GM23338 (cell line): ENCODE data around the gene PLEKHM2. TPM values are rescaled to one million over a fixed set of nuclear protein-coding genes. Genes with fewer than 3 reads are reported as not detected.
A peak's percentile ranks its signal among the peaks of the same experiment; 100 is the strongest.

ENCODE experiments used
- ATAC-seq: fragments of 200-7000 bp; cut with Tn5 transposase; 3 replicates; pipeline ENCODE4 v1.9.1; 2020
- DNase-seq: peaks from one replicate; pipeline ENCODE4 v3.0.0-alpha.2; 2015; ENCODE audit warnings: low spot score
- H2AFZ ChIP-seq: fragments of 200-600 bp; sonication (generic); 2 replicates; pipeline ENCODE4 v1.8.0; 2016; ENCODE audit warnings: antibody characterized with exemption, mild to moderate bottlenecking, moderate library complexity
- H3F3A ChIP-seq: fragments of 200-600 bp; sonication (generic); replicated peaks from 2 replicates; pipeline ENCODE4 v1.8.0; 2017; ENCODE audit warnings: antibody characterized with exemption, mixed run types, low read depth
- H3K27ac ChIP-seq: fragments of 200-600 bp; sonication (generic); 2 replicates; pipeline ENCODE4 v1.6.1; 2016; ENCODE audit warnings: low read depth
- H3K27me3 ChIP-seq: fragments of 200-600 bp; sonication (generic); 2 replicates; pipeline ENCODE4 v1.8.0; 2016; ENCODE audit warnings: mild to moderate bottlenecking, mixed run types, moderate library complexity; ENCODE audit not compliant: insufficient read depth
- H3K36me3 ChIP-seq: fragments of 200-600 bp; sonication (generic); 2 replicates; pipeline ENCODE4 v1.8.0; 2016; ENCODE audit warnings: mild to moderate bottlenecking; ENCODE audit not compliant: insufficient read depth
- H3K4me1 ChIP-seq: fragments of 200-600 bp; sonication (generic); 2 replicates; pipeline ENCODE4 v1.8.0; 2016; ENCODE audit warnings: mild to moderate bottlenecking, moderate library complexity; ENCODE audit not compliant: insufficient read depth
- H3K4me2 ChIP-seq: fragments of 200-600 bp; sonication (generic); 2 replicates; pipeline ENCODE4 v1.7.1; 2017; ENCODE audit warnings: mixed run types
- H3K4me3 ChIP-seq: fragments of 200-600 bp; sonication (generic); 2 replicates; pipeline ENCODE4 v1.6.1; 2016; ENCODE audit warnings: mixed run types
- H3K79me2 ChIP-seq: fragments of 200-600 bp; sonication (generic); replicated peaks from 2 replicates; pipeline ENCODE4 v1.8.0; 2017; ENCODE audit warnings: mild to moderate bottlenecking; ENCODE audit not compliant: insufficient read depth
- H3K9me2 ChIP-seq: fragments of 200-600 bp; sonication (generic); 2 replicates; pipeline ENCODE4 v1.8.0; 2017; ENCODE audit not compliant: insufficient read depth
- H4K20me1 ChIP-seq: fragments of 200-600 bp; sonication (generic); replicated peaks from 2 replicates; pipeline ENCODE4 v1.8.0; 2017; ENCODE audit warnings: mild to moderate bottlenecking; ENCODE audit not compliant: insufficient read depth
- H3K27ac Mint-ChIP-seq: 2 replicates; pipeline ENCODE4 v1.8.0; 2020; ENCODE audit warnings: inconsistent platforms, mild to moderate bottlenecking, moderate library complexity, mixed read lengths
- H3K27me3 Mint-ChIP-seq: 3 replicates; pipeline ENCODE4 v1.8.0; 2022; ENCODE audit warnings: low read depth, mild to moderate bottlenecking, moderate library complexity, mixed read lengths, inconsistent platforms; ENCODE audit not compliant: insufficient read depth, poor library complexity
- H3K36me3 Mint-ChIP-seq: 3 replicates; pipeline ENCODE4 v1.8.0; 2021; ENCODE audit warnings: low read depth, mild to moderate bottlenecking, inconsistent platforms, moderate library complexity, mixed read lengths
- H3K4me1 Mint-ChIP-seq: 3 replicates; pipeline ENCODE4 v1.8.0; 2020; ENCODE audit warnings: mild to moderate bottlenecking, inconsistent platforms, mixed read lengths
- H3K4me3 Mint-ChIP-seq: 3 replicates; pipeline ENCODE4 v1.8.0; 2021; ENCODE audit warnings: moderate library complexity, mild to moderate bottlenecking, inconsistent platforms, mixed read lengths
- H3K9me3 Mint-ChIP-seq: 3 replicates; pipeline ENCODE4 v1.8.0; 2020; ENCODE audit warnings: moderate library complexity, mild to moderate bottlenecking, inconsistent platforms, mixed read lengths
- CREB1 ChIP-seq: fragments of 250-450 bp; sonication (Bioruptor Pico); IDR thresholded peaks from 2 replicates; pipeline ENCODE4 v1.5.0; 2020; ENCODE audit warnings: low read depth, mild to moderate bottlenecking, moderate library complexity
- ZNF114 ChIP-seq: fragments of 250-450 bp; sonication (Bioruptor Pico); IDR thresholded peaks from 2 replicates; pipeline ENCODE4 v1.5.0; 2020; ENCODE audit warnings: mild to moderate bottlenecking, moderate library complexity
- polyA plus RNA-seq: library from polyadenylated mRNA; unstranded; fragments of >200 nt; fragmentation: Nextera tagmentation; extraction: Ambion mirVana; gene quantifications from 2 replicates; pipeline ENCODE4 v1.2.1, GENCODE V29; 2016
- total RNA-seq: library from RNA; depleted of rRNA; stranded (reverse); fragments of >200 nt; shearing (Covaris generic); gene quantifications from 2 replicates; pipeline ENCODE4 v1.2.3, GENCODE V29; 2014
- TF ChIP-seq, protein P1 (sequence below): fragments of 250-450 bp; sonication (Bioruptor Pico); IDR thresholded peaks from 2 replicates; pipeline ENCODE4 v1.5.0; 2020; ENCODE audit warnings: mild to moderate bottlenecking, moderate library complexity
- TF ChIP-seq, protein P2 (sequence below), 2 experiments: fragments of 200-600 bp in 1 of 2; sonication (generic) in 1 of 2; conservative IDR thresholded peaks; 2 replicates each; pipeline versions ENCODE4 v1.5.1 to v1.6.1; 2016 to 2017; ENCODE audit warnings: antibody characterized with exemption in 2 of 2, low read depth in 2 of 2, mild to moderate bottlenecking in 2 of 2, moderate library complexity in 1 of 2

The PLEKHM2 gene
- total and polyA plus RNA-seq, 2 experiments from 2014 or later: 11.2 to 40.0 TPM

DNA sequence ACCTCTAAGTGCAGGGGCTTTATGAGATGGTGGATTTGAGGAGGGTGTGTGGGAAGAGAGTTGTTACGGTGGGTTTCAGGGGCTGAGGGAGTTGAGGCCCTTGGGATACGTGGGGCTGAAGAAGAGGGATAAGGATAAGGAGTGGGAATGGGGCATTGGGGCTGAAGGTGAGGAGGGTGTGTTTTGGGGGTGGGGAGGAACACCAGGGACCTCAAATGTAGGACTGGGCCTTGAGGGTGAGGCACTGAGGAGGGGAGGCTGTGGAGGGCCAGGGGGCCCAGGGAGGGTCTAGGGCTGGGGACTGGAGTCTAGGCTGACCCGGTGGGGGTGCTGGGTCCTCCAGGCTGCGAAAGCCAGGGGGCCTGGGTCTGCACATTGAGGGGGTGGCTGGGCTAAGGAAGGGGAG, 1.2 kb upstream of the PLEKHM2 start:
- H3K4me1 ChIP-seq: peaks cover 10% of the 10 kb centered on the region
- no peak overlapping the region for H3K4me2 ChIP-seq
- H4K20me1 ChIP-seq: peaks cover under 1% of the 10 kb centered on the region; the same call in 1 of the 2 replicates
- H3K9me2 ChIP-seq: no peaks in the 10 kb centered on the region
- H3K27ac Mint-ChIP-seq: no peak overlapping the region
- H3F3A ChIP-seq: 0 out of 2 replicates have a peak, but pooled peaks cover 7% of the 10 kb centered on the region
- TF ChIP-seq, protein P1, sequence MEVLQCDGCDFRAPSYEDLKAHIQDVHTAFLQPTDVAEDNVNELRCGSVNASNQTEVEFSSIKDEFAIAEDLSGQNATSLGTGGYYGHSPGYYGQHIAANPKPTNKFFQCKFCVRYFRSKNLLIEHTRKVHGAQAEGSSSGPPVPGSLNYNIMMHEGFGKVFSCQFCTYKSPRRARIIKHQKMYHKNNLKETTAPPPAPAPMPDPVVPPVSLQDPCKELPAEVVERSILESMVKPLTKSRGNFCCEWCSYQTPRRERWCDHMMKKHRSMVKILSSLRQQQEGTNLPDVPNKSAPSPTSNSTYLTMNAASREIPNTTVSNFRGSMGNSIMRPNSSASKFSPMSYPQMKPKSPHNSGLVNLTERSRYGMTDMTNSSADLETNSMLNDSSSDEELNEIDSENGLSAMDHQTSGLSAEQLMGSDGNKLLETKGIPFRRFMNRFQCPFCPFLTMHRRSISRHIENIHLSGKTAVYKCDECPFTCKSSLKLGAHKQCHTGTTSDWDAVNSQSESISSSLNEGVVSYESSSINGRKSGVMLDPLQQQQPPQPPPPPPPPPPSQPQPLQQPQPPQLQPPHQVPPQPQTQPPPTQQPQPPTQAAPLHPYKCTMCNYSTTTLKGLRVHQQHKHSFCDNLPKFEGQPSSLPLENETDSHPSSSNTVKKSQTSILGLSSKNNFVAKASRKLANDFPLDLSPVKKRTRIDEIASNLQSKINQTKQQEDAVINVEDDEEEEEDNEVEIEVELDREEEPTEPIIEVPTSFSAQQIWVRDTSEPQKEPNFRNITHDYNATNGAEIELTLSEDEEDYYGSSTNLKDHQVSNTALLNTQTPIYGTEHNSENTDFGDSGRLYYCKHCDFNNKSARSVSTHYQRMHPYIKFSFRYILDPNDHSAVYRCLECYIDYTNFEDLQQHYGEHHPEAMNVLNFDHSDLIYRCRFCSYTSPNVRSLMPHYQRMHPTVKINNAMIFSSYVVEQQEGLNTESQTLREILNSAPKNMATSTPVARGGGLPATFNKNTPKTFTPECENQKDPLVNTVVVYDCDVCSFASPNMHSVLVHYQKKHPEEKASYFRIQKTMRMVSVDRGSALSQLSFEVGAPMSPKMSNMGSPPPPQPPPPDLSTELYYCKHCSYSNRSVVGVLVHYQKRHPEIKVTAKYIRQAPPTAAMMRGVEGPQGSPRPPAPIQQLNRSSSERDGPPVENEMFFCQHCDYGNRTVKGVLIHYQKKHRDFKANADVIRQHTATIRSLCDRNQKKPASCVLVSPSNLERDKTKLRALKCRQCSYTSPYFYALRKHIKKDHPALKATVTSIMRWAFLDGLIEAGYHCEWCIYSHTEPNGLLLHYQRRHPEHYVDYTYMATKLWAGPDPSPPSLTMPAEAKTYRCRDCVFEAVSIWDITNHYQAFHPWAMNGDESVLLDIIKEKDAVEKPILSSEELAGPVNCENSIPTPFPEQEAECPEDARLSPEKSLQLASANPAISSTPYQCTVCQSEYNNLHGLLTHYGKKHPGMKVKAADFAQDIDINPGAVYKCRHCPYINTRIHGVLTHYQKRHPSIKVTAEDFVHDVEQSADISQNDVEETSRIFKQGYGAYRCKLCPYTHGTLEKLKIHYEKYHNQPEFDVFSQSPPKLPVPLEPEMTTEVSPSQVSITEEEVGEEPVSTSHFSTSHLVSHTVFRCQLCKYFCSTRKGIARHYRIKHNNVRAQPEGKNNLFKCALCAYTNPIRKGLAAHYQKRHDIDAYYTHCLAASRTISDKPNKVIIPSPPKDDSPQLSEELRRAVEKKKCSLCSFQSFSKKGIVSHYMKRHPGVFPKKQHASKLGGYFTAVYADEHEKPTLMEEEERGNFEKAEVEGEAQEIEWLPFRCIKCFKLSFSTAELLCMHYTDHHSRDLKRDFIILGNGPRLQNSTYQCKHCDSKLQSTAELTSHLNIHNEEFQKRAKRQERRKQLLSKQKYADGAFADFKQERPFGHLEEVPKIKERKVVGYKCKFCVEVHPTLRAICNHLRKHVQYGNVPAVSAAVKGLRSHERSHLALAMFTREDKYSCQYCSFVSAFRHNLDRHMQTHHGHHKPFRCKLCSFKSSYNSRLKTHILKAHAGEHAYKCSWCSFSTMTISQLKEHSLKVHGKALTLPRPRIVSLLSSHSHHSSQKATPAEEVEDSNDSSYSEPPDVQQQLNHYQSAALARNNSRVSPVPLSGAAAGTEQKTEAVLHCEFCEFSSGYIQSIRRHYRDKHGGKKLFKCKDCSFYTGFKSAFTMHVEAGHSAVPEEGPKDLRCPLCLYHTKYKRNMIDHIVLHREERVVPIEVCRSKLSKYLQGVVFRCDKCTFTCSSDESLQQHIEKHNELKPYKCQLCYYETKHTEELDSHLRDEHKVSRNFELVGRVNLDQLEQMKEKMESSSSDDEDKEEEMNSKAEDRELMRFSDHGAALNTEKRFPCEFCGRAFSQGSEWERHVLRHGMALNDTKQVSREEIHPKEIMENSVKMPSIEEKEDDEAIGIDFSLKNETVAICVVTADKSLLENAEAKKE (CRISPR knock-in tag): no peak
- TF ChIP-seq ZNF114: no peak
- TF ChIP-seq CREB1 (CRISPR knock-in tag): no peak
- TF ChIP-seq, protein P2, sequence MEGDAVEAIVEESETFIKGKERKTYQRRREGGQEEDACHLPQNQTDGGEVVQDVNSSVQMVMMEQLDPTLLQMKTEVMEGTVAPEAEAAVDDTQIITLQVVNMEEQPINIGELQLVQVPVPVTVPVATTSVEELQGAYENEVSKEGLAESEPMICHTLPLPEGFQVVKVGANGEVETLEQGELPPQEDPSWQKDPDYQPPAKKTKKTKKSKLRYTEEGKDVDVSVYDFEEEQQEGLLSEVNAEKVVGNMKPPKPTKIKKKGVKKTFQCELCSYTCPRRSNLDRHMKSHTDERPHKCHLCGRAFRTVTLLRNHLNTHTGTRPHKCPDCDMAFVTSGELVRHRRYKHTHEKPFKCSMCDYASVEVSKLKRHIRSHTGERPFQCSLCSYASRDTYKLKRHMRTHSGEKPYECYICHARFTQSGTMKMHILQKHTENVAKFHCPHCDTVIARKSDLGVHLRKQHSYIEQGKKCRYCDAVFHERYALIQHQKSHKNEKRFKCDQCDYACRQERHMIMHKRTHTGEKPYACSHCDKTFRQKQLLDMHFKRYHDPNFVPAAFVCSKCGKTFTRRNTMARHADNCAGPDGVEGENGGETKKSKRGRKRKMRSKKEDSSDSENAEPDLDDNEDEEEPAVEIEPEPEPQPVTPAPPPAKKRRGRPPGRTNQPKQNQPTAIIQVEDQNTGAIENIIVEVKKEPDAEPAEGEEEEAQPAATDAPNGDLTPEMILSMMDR (conservative IDR thresholded peaks at IDR 0.05; ENCODE audit: low read depth in 2 of 2): no peak
- H3K36me3 Mint-ChIP-seq: 0 out of 3 replicates have a peak, but pooled peaks cover 6% of the 10 kb centered on the region
- H3K36me3 ChIP-seq: no peaks in the 10 kb centered on the region
- H2AFZ ChIP-seq: no peak overlapping the region
- no peak for DNase-seq
- peaks cover 20% of the 10 kb centered on the region for H3K4me1 Mint-ChIP-seq
- peaks cover 7% of the 10 kb centered on the region; the same call in 2 of the 3 replicates for H3K9me3 Mint-ChIP-seq
- peaks cover 32% of the 10 kb centered on the region for H3K79me2 ChIP-seq
- no peaks in the 10 kb centered on the region for H3K27me3 ChIP-seq
- H3K4me3 Mint-ChIP-seq: peak overlapping the region; percentile 72
- no peak overlapping the region for H3K4me3 ChIP-seq
- H3K27ac ChIP-seq: no peak overlapping the region
- no peak for ATAC-seq
- H3K27me3 Mint-ChIP-seq: peaks cover 8% of the 10 kb centered on the region
